ENCODE results near the gene DAZ1.
"Not testable (repeated sequence)": the region's sequence is repeated elsewhere in the genome, so short reads cannot be mapped to it uniquely, and the experiment has no call there.

DAZ1 gene, protein sequence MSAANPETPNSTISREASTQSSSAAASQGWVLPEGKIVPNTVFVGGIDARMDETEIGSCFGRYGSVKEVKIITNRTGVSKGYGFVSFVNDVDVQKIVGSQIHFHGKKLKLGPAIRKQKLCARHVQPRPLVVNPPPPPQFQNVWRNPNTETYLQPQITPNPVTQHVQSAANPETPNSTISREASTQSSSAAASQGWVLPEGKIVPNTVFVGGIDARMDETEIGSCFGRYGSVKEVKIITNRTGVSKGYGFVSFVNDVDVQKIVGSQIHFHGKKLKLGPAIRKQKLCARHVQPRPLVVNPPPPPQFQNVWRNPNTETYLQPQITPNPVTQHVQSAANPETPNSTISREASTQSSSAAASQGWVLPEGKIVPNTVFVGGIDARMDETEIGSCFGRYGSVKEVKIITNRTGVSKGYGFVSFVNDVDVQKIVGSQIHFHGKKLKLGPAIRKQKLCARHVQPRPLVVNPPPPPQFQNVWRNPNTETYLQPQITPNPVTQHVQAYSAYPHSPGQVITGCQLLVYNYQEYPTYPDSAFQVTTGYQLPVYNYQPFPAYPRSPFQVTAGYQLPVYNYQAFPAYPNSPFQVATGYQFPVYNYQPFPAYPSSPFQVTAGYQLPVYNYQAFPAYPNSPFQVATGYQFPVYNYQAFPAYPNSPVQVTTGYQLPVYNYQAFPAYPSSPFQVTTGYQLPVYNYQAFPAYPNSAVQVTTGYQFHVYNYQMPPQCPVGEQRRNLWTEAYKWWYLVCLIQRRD

DNA sequence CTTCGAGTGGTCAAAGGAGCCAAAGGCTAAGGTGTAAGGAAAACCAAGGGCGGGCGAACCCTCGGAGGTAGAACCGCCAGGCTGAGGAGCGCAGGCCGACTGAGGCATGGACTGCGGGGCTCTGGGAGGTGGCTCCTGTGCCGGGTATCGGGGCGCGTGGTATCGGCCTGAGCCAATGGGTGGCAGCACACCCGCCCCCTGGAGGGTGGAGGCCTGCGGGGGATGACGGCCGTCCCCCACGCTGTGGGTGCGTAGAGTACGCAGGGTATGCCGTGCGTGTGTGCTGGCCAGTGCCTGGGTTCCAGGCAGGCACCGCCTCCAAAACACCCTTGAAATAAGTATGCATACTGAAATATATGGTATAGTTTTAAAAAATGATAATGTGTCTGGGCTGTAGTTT is at the start of gene DAZ1:
TSS of gene DAZ1 (minus strand) at position 101 of the 400 bp plus-strand sequence. CDS start 208 bp downstream, outside the sequence.
- H3K36me3 Mint-ChIP-seq (ENCODE audit: low read depth); H3K9me3 Mint-ChIP-seq; H3K4me3 Mint-ChIP-seq; H3K27me3 Mint-ChIP-seq (ENCODE audit: low read depth); H3K27ac Mint-ChIP-seq; H3K4me1 Mint-ChIP-seq: not testable (repeated sequence)

DNA sequence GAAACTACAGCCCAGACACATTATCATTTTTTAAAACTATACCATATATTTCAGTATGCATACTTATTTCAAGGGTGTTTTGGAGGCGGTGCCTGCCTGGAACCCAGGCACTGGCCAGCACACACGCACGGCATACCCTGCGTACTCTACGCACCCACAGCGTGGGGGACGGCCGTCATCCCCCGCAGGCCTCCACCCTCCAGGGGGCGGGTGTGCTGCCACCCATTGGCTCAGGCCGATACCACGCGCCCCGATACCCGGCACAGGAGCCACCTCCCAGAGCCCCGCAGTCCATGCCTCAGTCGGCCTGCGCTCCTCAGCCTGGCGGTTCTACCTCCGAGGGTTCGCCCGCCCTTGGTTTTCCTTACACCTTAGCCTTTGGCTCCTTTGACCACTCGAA is 20.4 kb upstream of the DAZ1 start, which contains the start of gene DAZ2:
TSS of gene DAZ2 (plus strand) at position 301 of the 400 bp plus-strand sequence. CDS start 208 bp downstream, outside the sequence.
- not testable (repeated sequence) for H3K9me3 Mint-ChIP-seq; H3K4me3 Mint-ChIP-seq; H3K27ac Mint-ChIP-seq; H3K36me3 Mint-ChIP-seq (ENCODE audit: low read depth); H3K4me1 Mint-ChIP-seq; H3K27me3 Mint-ChIP-seq (ENCODE audit: low read depth)

DNA sequence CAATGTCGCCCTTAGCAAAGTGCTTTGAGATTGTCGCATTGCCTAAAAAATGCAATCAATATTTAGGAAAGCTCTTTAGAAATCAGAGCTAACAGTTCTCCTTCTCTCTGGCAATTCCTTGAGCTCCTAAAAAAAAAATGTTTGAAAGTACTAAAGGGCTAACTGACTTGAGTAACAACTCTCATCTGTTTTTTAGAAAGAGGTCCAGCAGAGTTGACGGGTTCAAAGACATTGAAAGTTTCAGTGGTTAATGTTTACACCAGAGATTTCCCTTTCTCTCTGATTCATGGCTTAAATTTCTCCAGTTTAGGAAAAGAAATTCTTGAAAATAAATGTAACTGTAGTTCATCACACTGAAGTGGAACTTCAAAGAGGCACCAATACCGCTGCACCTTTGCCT is 11.9 kb upstream of the DAZ1 start:
- not testable (repeated sequence) for H3K9me3 Mint-ChIP-seq; H3K4me3 Mint-ChIP-seq; H3K36me3 Mint-ChIP-seq (ENCODE audit: low read depth); H3K27me3 Mint-ChIP-seq (ENCODE audit: low read depth); H3K4me1 Mint-ChIP-seq; H3K27ac Mint-ChIP-seq

DNA sequence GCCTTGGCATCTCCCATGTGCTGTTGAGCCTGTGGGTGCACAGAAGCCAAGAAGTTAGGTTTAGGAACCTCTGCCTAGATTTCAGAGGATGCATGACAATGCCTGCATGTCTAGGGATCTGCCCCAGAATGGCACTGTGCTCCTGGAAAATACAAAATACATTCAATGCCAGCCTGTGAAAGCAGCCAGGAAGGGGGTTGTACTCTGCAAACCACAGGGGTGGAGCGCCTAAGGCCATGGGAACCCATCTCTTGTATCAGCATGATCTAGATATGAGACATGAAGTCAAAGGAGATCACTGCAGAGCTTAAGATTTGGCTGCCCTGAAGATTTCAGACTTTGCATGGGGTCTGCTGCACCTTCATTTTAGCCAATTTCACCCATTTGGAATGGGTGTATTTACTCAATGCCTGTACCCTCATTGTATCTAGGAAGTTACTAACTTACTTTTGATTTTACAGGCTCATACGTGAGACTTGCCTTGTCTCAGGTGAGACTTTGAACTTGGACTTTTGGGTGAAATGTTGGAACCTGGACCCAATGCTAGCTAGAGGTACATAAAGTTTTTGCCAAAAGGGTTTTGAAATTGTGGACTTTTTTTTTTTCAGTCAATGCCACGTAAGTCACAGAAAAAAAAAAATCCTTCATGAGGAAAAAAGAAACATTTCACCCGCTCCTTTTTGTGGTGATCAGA is 11.1 kb upstream of the DAZ1 start:
- not testable (repeated sequence) for H3K4me3 Mint-ChIP-seq

DNA sequence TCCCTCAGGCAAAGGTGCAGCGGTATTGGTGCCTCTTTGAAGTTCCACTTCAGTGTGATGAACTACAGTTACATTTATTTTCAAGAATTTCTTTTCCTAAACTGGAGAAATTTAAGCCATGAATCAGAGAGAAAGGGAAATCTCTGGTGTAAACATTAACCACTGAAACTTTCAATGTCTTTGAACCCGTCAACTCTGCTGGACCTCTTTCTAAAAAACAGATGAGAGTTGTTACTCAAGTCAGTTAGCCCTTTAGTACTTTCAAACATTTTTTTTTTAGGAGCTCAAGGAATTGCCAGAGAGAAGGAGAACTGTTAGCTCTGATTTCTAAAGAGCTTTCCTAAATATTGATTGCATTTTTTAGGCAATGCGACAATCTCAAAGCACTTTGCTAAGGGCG is 8.6 kb upstream of the DAZ1 start:
- H3K4me1 Mint-ChIP-seq; H3K9me3 Mint-ChIP-seq; H3K27ac Mint-ChIP-seq; H3K4me3 Mint-ChIP-seq; H3K27me3 Mint-ChIP-seq (ENCODE audit: low read depth); H3K36me3 Mint-ChIP-seq (ENCODE audit: low read depth): not testable (repeated sequence)

More for the DNA sequence above, 11.1 kb upstream of the DAZ1 start:
- not testable (repeated sequence) for H3K9me3 Mint-ChIP-seq; H3K27ac Mint-ChIP-seq; H3K27me3 Mint-ChIP-seq (ENCODE audit: low read depth); H3K4me1 Mint-ChIP-seq; H3K36me3 Mint-ChIP-seq (ENCODE audit: low read depth)
